GM19025 (cell line): ENCODE data around the gene SCLT1.
"Not testable (repeated sequence)": the region's sequence is repeated elsewhere in the genome, so short reads cannot be mapped to it uniquely, and the experiment has no call there.

ENCODE experiments used
- ATAC-seq: cut with Tn5 transposase; IDR thresholded peaks from one replicate; pipeline ENCODE4 v1.9.1; 2021; ENCODE audit warnings: mild to moderate bottlenecking, low read depth, moderate library complexity; ENCODE audit not compliant: unreplicated experiment

Gene SCLT1

GRCh38 chr4:129080129-129080528 lies 13.2 kb downstream of the SCLT1 start:
- ATAC-seq: no peak

GRCh38 chr4:129077326-129077725 lies 16.0 kb downstream of the SCLT1 start:
- no peak for ATAC-seq

- ATAC-seq: not testable (repeated sequence)
Observed at GRCh38 chr4:129069537-129069936, 23.8 kb downstream of the SCLT1 start.

GRCh38 chr4:129064717-129065116 lies 28.6 kb downstream of the SCLT1 start:
- ATAC-seq: no peak

GRCh38 chr4:129063640-129064039 lies 29.7 kb downstream of the SCLT1 start:
- ATAC-seq: no peak

GRCh38 chr4:129062580-129062979 lies 30.8 kb downstream of the SCLT1 start:
- no peak for ATAC-seq

GRCh38 chr4:129059028-129059427 lies 34.3 kb downstream of the SCLT1 start:
- no peak for ATAC-seq

GRCh38 chr4:129046055-129046959 lies 47.0 kb downstream of the SCLT1 start:
- ATAC-seq: no peak

GRCh38 chr4:129043523-129043922 lies 49.8 kb downstream of the SCLT1 start:
- ATAC-seq: no peak

GRCh38 chr4:129040471-129040870 lies 52.9 kb downstream of the SCLT1 start:
- ATAC-seq: no peak

GRCh38 chr4:129037093-129037492 lies 56.2 kb downstream of the SCLT1 start:
- no peak for ATAC-seq

- no peak for ATAC-seq
Observed at GRCh38 chr4:129014566-129015509, 78.5 kb downstream of the SCLT1 start.

- ATAC-seq: no peak
Observed at GRCh38 chr4:129008096-129008495, 85.2 kb downstream of the SCLT1 start.

GRCh38 chr4:128986908-128987307 lies 106.4 kb downstream of the SCLT1 start:
- no peak for ATAC-seq

- no peak for ATAC-seq
Observed at GRCh38 chr4:128986019-128986418, 107.3 kb downstream of the SCLT1 start.

GRCh38 chr4:128983771-128984485 lies 109.4 kb downstream of the SCLT1 start:
- no peak for ATAC-seq

GRCh38 chr4:128981377-128981776 lies 112.0 kb downstream of the SCLT1 start:
- no peak for ATAC-seq

- ATAC-seq: no peak
Observed at GRCh38 chr4:128980816-128981326, 112.5 kb downstream of the SCLT1 start.

- no peak for ATAC-seq
Observed at GRCh38 chr4:128979934-128980333, 113.4 kb downstream of the SCLT1 start.

- ATAC-seq: no peak
Observed at GRCh38 chr4:128978985-128979384, 114.4 kb downstream of the SCLT1 start.
